Prostate gland (tissue), 2 donors: ENCODE results near the gene SLIT1.

Experiments used
- CTCF ChIP-seq, 4 experiments: fragments of 200-600 bp in 2 of 4; fragments of 450-650 bp in 2 of 4; sonication (generic) in 2 of 4; IDR thresholded peaks; 1 replicate in 3 of 4; 2 replicates in 1 of 4; pipeline ENCODE4 v1.5.1; 2016 to 2019; ENCODE audit warnings: antibody characterized with exemption in 4 of 4, mild to moderate bottlenecking in 2 of 4, moderate library complexity in 2 of 4
- POLR2AphosphoS5 ChIP-seq: sonication (generic); formaldehyde crosslinking; IDR thresholded peaks from one replicate; pipeline ENCODE4 v1.6.1; 2017; ENCODE audit warnings: antibody characterized with exemption

GRCh38 chr10:97020452-97021400 is 165.0 kb downstream of the SLIT1 start:
- TF ChIP-seq CTCF (IDR thresholded peaks at IDR 0.05): no peak
- TF ChIP-seq POLR2AphosphoS5: no peak
